IgD-negative memory B cell (primary cell): Measurements from ENCODE around the gene ZBTB7C. TPM values are rescaled to one million over a fixed set of nuclear protein-coding genes. Genes with fewer than 3 reads are reported as not detected.
"Not testable (repeated sequence)": the region's sequence is repeated elsewhere in the genome, so short reads cannot be mapped to it uniquely, and the experiment has no call there.

Experiments used
- H3K27ac Mint-ChIP-seq, 3 donors: one replicate each; pipeline ENCODE4 v1.8.0; 2020 to 2022; ENCODE audit warnings: mild to moderate bottlenecking in 3 of 3, mixed read lengths in 3 of 3, moderate library complexity in 1 of 3
- H3K27me3 Mint-ChIP-seq: one replicate; pipeline ENCODE4 v1.8.0; 2021; ENCODE audit warnings: mixed read lengths
- H3K36me3 Mint-ChIP-seq: one replicate; pipeline ENCODE4 v1.8.0; 2020; ENCODE audit warnings: mild to moderate bottlenecking, mixed read lengths
- H3K4me1 Mint-ChIP-seq, 3 donors: one replicate each; pipeline ENCODE4 v1.8.0; 2020 to 2022; ENCODE audit warnings: mixed read lengths in 3 of 3, mild to moderate bottlenecking in 1 of 3
- H3K4me3 Mint-ChIP-seq, 4 donors: one replicate each; pipeline ENCODE4 v1.8.0; 2020 to 2022; ENCODE audit warnings: mild to moderate bottlenecking in 4 of 4, mixed read lengths in 4 of 4, moderate library complexity in 3 of 4
- H3K9me3 Mint-ChIP-seq, 3 donors: one replicate each; pipeline ENCODE4 v1.8.0; 2020 to 2021; ENCODE audit warnings: mixed read lengths in 3 of 3, mild to moderate bottlenecking in 1 of 3
- polyA plus RNA-seq: library from polyadenylated mRNA; unstranded; fragments of 300-500 nt; fragmentation: Illumina TruSeq; gene quantifications from one replicate; pipeline ENCODE4 v1.2.3, GENCODE V29; 2021

ZBTB7C gene
- polyA plus RNA-seq, 1 donor from 2014 or later: not detected

DNA sequence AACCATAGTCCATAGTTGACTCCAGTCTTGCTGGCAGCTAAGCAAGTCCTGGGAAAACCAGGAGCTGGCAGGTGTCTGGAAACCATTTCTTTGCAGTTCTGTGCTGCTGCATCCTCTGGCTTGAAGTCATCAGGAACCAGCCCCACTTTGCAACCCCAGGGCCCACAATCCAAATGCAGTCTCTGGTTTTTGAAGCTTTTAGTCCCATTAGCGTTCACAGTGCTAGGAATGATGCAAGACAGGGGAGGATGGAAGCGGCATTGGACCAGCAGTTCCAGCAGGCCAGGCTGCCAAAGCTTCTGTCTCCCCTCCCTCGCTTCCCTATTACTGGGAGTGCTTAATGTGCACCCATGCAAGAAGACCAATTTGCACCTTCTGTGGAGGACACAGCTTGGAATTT, 106.4 kb downstream of the ZBTB7C start:
- H3K4me1 Mint-ChIP-seq: peaks cover 0 to 3% (median 0%) of the 10 kb centered on the region in 3 donors
- peaks cover 5% of the 10 kb centered on the region for H3K27me3 Mint-ChIP-seq
- no peak overlapping the region for H3K27ac Mint-ChIP-seq
- H3K36me3 Mint-ChIP-seq: peaks cover 4% of the 10 kb centered on the region
- H3K4me3 Mint-ChIP-seq: no peak overlapping the region
- H3K9me3 Mint-ChIP-seq: no peaks in the 10 kb centered on the region

DNA sequence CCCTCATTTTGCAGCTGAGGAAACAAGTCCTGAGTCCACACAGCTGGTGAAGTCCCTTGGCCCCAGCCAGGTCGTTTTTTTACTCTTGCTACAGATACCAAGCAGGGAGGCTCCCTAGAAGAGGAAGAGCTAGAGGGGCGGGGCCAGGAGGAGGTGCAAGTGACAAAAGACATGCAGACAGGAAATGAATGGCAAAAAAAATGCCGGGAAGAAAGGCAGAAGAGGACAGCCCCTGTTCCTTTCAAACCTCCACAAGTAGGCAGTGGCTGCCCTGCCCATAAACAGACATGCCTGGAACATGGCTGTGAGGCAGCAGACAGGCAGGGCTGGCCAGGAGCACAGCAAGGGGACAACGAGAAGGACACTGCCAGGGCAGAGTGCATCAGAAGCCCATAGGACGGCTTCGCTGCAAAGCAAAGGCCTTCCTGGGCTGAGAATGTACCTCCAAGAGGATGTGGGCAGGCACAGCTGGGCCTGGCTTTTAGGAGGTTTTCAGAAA, 108.7 kb downstream of the ZBTB7C start:
- Mint-ChIP-seq H3K4me1 (peaks cover 0 to 3% (median 0%) of the 10 kb centered on the region in 3 donors), H3K27ac (no peak overlapping the region), H3K9me3 (peaks cover 0 to 2% (median 0%) of the 10 kb centered on the region in 3 donors), H3K27me3 (peaks cover 5% of the 10 kb centered on the region), H3K36me3 (peaks cover 4% of the 10 kb centered on the region), H3K4me3 (no peak overlapping the region)

DNA sequence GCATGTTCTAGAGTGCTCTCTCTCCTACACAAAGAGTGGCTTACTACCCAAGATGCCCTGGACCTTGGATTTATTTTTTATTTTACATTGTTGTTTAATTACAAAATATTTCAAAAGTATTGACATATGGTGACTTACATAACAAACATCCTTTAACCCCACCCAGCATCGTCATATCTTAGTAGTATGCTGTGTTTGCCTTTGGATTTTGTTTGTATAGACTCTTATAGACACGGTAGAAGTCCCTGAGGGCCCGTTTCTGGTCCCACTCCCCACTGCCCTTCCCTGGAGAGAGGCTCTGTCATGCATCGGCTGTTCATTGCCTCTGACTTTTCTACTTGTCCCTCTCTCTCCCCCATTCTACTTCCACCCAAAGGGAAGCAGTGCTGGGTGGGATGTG, 112.0 kb downstream of the ZBTB7C start:
- Mint-ChIP-seq H3K27ac (no peak overlapping the region), H3K27me3 (peaks cover 8% of the 10 kb centered on the region), H3K36me3 (peaks cover 4% of the 10 kb centered on the region), H3K4me1 (peaks cover 0 to 3% (median 0%) of the 10 kb centered on the region in 3 donors), H3K9me3 (peaks cover 0 to 2% (median 0%) of the 10 kb centered on the region in 3 donors), H3K4me3 (no peak overlapping the region)

DNA sequence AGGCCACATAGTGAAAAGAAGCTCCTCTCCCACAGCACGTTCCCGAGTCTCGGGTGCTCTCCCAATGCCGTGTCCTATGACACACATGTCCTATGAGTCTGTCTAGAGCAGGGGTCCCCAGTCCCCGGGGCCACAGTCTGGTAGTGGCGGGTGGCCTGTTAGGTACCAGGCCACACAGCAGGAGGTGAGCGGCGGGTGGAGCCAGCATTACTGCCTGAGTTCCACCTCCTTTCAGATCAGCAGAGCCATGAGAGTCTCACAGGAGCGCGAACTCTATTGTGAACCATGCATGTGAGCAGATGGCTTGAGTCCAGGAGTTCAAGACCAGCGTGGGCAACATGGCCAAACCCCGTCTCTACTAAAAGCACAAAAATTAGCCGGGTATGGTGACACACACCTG, 112.6 kb downstream of the ZBTB7C start:
- Mint-ChIP-seq H3K27ac (no peak overlapping the region), H3K4me3 (no peak overlapping the region), H3K4me1 (peaks cover 0 to 3% (median 0%) of the 10 kb centered on the region in 3 donors), H3K36me3 (peaks cover 4% of the 10 kb centered on the region), H3K9me3 (peaks cover 0 to 2% (median 0%) of the 10 kb centered on the region in 3 donors), H3K27me3 (peaks cover 8% of the 10 kb centered on the region)

DNA sequence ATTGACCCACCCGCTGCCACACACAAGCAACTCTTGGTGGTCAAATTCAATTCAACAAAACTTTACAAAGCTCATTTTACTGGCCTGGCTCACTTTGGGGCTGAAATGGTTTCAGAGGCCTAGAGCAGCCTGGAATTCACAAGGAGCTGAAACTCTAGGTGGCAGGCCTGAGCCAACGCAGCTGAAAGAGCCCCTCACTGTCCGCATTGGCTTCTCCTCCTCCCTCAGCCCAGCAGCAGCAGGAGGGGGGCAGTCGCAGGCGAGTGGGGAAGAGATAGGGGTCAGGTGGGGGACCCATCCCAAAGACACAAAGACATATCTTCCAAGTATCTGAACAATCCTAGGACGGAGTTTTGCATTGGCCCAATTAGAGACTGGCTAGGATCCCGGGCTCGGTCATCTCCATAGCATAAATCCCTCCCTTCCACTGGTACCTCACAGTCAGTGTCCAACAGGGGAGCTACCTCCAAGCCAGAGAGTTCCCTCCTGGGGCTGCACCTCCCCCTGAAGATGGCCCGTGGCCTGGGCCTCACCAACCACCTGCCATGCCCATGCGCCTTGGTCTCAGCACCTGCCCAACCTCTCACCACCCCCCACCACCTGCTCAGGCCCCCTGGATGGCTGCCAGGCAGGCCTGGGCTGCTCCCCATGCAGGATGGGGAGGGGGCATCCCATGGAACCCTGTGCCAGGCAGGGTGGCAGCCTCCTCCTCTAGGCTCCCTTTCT, 113.4 kb downstream of the ZBTB7C start:
- Mint-ChIP-seq H3K9me3 (peaks cover 0 to 2% (median 0%) of the 10 kb centered on the region in 3 donors), H3K27ac (no peak overlapping the region), H3K4me3 (no peak overlapping the region), H3K36me3 (peaks cover 2% of the 10 kb centered on the region), H3K4me1 (peaks cover 0 to 3% (median 0%) of the 10 kb centered on the region in 3 donors), H3K27me3 (peaks cover 8% of the 10 kb centered on the region)

DNA sequence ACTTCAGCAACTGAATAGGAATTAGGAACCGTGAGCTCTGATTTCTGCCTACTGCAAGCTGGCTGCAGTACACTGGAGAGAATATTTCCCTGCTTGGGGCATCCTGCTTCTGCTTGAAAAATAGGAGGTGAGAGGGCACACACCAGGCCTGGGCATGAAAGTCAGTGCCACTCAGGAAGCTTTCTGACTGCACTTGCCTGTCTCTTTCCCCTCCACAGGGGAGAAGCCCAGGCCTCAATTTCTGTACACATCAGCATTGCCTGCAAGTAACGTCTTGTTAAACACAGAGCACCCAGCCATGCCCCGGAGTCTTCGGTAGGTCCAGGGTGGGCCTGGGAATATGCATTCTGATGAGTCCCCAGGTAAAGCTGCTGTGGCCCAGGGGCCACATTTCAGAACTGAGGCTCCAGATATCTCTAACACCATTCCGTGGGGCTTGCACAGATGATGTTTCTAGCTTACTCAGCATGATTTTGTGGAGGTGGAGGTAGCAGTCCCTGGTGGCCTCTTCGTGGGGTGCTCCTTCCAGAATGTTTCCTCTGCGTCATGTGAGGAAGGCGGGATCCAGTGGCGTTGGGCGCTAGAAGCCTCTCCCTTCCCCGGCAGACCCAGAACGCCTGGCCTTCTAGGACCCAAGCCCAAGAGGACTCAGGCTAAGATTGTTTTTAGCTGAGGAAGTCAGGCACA, 114.1 kb downstream of the ZBTB7C start:
- no peak overlapping the region for H3K4me3 Mint-ChIP-seq
- no peaks in the 10 kb centered on the region for H3K4me1 Mint-ChIP-seq
- peaks cover 2% of the 10 kb centered on the region for H3K36me3 Mint-ChIP-seq
- peaks cover 0 to 2% (median 0%) of the 10 kb centered on the region in 3 donors for H3K9me3 Mint-ChIP-seq
- no peak overlapping the region for H3K27ac Mint-ChIP-seq
- peaks cover 6% of the 10 kb centered on the region for H3K27me3 Mint-ChIP-seq

DNA sequence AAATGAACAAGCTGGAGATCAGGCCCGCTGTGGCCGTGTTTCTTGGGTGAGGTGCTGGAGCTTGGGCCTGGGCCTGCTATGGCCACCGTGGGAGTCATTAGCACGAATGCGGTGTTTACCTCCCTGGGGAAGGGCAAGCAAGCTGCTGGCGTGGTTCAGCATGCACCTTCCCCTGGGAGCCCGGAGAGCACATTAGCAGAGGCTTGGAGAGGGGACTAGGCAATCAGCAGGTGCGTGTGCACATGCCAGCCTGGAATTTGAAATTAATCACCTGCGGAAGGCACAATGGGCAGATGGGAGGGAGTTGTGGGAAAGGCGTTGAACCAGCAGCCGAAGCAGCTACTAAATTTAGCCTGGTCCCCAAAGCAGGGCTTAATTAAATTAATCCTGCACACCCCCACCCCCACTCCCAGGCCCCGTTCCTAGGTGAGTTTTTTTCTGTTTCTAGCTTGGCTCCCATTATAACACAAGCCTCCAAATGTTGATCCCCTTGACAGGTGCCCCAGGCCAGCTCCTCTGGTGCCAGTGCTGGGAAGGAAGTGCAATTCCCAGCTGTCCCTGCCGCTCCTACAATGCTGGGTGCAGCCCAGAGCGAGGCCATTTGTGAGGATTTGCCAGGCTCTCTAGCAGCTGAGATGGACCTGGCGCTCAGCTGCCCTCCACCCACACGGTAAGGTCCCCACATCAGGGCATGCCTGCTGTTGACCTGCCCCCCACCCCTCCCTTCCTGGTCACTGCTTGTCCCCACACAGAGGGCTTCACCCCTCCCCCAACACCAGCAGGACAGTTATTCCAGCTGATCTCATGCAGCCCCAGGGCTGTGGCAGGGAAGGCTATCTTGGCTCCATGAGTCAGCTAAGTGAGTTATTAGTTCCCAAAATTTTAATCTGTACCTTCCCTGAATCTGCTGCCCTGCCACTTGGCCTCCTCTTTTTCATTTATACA, 115.0 kb downstream of the ZBTB7C start:
- peak overlapping the region in 1 of 4 donors; percentile 71 for H3K4me3 Mint-ChIP-seq
- H3K9me3 Mint-ChIP-seq: peaks cover 0 to 2% (median 0%) of the 10 kb centered on the region in 3 donors
- H3K27ac Mint-ChIP-seq: no peak overlapping the region
- no peaks in the 10 kb centered on the region for H3K4me1 Mint-ChIP-seq
- H3K36me3 Mint-ChIP-seq: peaks cover 2% of the 10 kb centered on the region
- peaks cover 6% of the 10 kb centered on the region for H3K27me3 Mint-ChIP-seq

DNA sequence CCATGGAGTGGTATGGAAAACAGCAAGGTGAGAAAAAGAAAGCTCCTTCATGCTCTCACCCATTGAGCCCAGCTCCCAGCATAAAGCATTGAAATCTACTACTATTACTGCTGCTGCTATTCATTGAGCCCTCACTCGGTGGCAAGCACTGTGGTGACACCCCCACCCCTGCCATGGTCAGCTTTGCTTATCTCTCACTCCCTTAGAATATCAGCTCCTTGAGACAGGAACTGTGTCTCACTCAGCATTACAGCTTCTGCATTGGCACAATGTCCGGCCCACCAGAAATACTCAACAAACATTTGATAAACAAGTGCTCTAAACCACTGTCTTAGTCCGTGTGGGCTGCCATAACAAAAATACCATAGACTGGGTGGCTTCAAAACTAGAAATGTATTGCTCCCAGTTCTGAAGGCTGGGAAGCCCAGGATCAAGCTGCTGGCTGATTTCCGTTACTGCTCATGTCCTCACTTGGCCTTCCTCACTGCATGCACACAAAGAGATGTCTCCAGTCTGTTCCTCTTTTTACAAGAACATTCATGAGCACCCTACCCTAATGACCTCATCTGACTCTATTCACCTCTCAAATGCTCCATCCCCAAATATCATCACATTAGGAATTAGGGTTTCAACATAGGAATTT, 116.3 kb downstream of the ZBTB7C start:
- Mint-ChIP-seq H3K36me3 (no peaks in the 10 kb centered on the region), H3K9me3 (peaks cover 0 to 2% (median 0%) of the 10 kb centered on the region in 3 donors), H3K27ac (no peak overlapping the region), H3K27me3 (peaks cover 3% of the 10 kb centered on the region), H3K4me1 (no peaks in the 10 kb centered on the region), H3K4me3 (no peak overlapping the region)

DNA sequence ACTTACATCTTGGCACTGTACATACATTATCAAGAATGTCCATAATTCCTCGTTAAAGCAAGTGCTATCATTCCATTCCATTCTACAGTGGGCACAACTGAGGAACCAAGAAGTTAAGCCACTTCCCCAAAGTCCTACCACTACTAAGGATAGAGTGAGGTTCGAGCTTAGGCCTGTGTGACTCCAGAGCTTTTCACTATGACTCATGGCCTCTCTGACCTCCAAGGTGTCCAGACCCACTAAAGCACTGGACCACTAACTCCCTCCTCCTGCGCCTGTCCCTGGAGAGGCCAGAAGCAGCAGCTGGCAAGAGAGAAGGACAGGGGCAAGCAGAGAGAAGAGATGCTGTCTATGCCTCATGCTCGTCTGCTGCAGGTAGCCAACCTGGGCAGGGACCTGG, 117.0 kb downstream of the ZBTB7C start:
- Mint-ChIP-seq H3K9me3 (peaks cover 0 to 2% (median 0%) of the 10 kb centered on the region in 3 donors), H3K36me3 (no peaks in the 10 kb centered on the region), H3K4me3 (peak overlapping the region in 1 of 4 donors; percentile 10), H3K4me1 (no peaks in the 10 kb centered on the region), H3K27ac (no peak overlapping the region), H3K27me3 (peaks cover 3% of the 10 kb centered on the region)

DNA sequence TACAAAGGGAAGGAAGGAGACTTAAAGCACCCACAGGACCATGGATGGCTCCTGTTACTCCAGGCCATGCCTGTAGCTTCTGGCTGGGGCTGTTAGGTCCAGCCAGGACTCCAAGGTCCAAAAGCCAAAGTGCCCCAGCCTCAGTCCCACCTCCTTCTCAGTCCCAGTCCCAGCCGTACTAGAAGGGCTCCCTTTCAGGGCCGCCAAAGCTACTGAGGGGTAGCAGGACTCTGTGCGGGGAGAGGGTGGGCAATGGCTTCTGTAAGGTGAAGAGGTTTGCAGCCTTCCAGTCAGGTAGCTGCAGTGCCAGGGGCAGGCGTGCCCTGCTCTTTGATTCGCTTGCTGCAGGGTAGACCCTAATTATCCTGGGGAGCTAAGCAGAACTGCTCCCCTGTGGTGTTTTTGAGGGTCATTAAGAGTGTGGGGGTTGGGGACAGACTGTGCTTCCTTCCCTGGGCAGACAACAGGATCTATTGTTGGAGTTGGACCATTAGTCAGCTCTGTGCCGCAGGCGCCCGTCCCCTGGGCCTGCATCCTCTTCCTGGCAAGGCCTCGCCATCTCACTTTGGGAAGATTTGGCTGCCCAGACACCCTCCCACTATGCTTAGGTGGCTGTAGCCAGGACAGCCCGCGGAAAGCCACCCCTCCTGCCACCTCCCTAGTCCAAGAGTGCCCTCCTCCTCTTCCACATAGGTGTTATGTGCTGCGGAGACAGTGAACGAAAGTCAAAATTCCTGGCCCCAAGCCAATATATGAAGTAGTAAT, 118.8 kb downstream of the ZBTB7C start:
- Mint-ChIP-seq H3K27me3 (peaks cover 3% of the 10 kb centered on the region), H3K4me3 (no peak overlapping the region)

DNA sequence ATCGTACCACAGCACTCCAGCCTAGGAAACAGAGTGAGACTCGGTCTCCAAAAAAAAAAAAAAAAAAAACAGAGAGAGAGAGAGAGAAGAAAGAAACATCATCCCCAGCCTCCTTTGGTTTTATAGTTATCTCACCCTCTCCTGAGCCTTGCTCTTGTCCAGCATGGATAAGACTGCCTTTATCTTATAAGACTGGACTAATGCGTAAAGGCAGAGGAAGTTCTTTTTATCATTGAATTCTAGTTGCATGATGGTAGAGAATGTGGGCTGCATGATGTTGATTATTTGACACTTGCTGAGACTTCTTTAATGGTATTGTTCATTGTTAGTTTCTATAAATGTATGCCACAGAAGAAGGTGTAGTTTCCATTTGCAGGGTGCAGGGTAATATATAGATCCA, 124.4 kb downstream of the ZBTB7C start:
- Mint-ChIP-seq H3K27ac (no peak overlapping the region), H3K4me1 (no peaks in the 10 kb centered on the region), H3K9me3 (peaks cover 2 to 12% (median 11%) of the 10 kb centered on the region in 3 donors), H3K27me3 (no peaks in the 10 kb centered on the region), H3K36me3 (no peaks in the 10 kb centered on the region), H3K4me3 (no peak overlapping the region)

More for the DNA sequence above, 118.8 kb downstream of the ZBTB7C start:
- Mint-ChIP-seq H3K27ac (no peak overlapping the region), H3K36me3 (no peaks in the 10 kb centered on the region), H3K4me1 (no peaks in the 10 kb centered on the region), H3K9me3 (peaks cover 0 to 4% (median 4%) of the 10 kb centered on the region in 3 donors)

DNA sequence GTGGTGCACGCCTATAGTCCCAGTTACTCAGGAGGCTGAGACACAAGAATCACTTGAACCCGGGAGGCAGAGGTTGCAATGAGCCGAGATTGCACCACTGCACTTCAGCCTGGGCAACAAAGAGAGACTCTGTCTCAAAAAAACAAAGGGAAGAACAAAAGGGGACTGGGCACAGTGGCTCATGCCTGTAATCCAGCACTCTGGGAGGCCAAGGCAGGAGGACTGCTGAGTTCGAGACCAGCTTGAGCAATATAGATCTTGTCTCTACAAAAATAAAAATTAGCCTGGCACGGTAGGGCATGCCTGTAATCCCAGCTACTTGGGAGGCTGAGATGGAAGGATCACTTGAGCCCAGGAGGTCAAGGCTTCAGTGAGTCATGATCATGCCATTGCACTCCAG, 125.2 kb downstream of the ZBTB7C start:
- not testable (repeated sequence) for H3K27ac Mint-ChIP-seq, H3K4me3 Mint-ChIP-seq, H3K27me3 Mint-ChIP-seq, H3K36me3 Mint-ChIP-seq, H3K4me1 Mint-ChIP-seq
- H3K9me3 Mint-ChIP-seq: peaks cover 4 to 12% (median 11%) of the 10 kb centered on the region in 3 donors

DNA sequence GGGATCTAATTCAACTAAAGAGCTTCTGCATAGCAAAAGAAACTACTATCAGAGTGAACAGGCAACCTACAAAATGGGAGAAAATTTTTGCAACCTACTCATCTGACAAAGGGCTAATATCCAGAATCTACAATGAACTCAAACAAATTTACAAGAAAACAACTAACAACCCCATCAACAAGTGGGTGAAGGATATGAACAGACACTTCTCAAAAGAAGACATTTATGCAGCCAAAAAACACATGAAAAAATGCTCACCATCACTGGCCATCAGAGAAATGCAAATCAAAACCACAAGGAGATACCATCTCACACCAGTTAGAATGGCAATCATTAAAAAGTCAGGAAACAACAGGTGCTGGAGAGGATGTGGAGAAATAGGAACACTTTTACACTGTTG, 127.7 kb downstream of the ZBTB7C start:
- H3K36me3 Mint-ChIP-seq, H3K4me3 Mint-ChIP-seq, H3K27ac Mint-ChIP-seq, H3K27me3 Mint-ChIP-seq, H3K4me1 Mint-ChIP-seq: not testable (repeated sequence)
- H3K9me3 Mint-ChIP-seq: peaks cover 4 to 12% (median 11%) of the 10 kb centered on the region in 3 donors

DNA sequence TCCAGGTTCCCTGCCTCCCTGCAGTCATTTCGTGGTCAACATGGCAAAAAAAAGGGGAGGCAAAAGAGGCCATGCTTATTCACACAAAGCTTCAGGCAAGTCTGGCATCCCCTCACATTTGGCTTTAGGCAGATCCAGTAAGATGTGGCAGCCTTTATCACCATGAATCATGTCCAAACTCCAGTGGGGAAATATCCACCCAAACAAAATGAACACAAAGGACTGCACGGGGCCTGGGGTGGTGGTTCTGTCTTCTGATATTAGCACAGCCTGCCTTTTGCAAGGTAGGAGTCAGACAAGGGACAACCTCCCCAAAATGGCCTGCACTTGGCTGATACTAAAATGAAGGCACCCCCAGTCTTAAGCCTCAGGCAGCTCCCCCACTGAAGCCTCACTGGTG, 129.9 kb downstream of the ZBTB7C start:
- peaks cover 0 to 5% (median 4%) of the 10 kb centered on the region in 3 donors for H3K9me3 Mint-ChIP-seq
- no peaks in the 10 kb centered on the region for H3K36me3 Mint-ChIP-seq
- no peaks in the 10 kb centered on the region for H3K4me1 Mint-ChIP-seq
- H3K27ac Mint-ChIP-seq: no peak overlapping the region
- no peaks in the 10 kb centered on the region for H3K27me3 Mint-ChIP-seq
- no peak overlapping the region for H3K4me3 Mint-ChIP-seq
